Pancreas (tissue), 10 donors: Measurements from ENCODE around the gene LARP4B. TPM values are rescaled to one million over a fixed set of nuclear protein-coding genes. Genes with fewer than 3 reads are reported as not detected.

Experiments
- ATAC-seq, 4 donors: fragments of 200-7000 bp; cut with Tn5 transposase; one replicate each; pipeline versions ENCODE4 v1.8.0 to v1.9.1; 2020; ENCODE audit warnings: mild to moderate bottlenecking in 4 of 4, moderate library complexity in 4 of 4
- DNase-seq, 6 donors: peaks; one replicate each; pipeline ENCODE4 v3.0.0-alpha.2; 2020
- FAIRE-seq: peaks from 2 replicates; lab custom pipeline; 2012; peaks lifted over from hg19 to GRCh38; lab: Jason Lieb, UNC
- H3K27ac ChIP-seq, 4 donors: fragments of 200-600 bp; sonication (generic); 1 replicate in 3 of 4; 2 replicates in 1 of 4; pipeline versions ENCODE4 v1.5.0 to v1.8.0; 2020
- H3K27me3 ChIP-seq, 4 donors: fragments of 200-600 bp; one replicate each; pipeline ENCODE4 v1.8.0; 2021
- H3K36me3 ChIP-seq, 3 donors: fragments of 200-600 bp; sonication (generic) in 1 of 3; one replicate each; pipeline versions ENCODE4 v1.5.0 to v1.8.0; 2020 to 2021
- H3K4me1 ChIP-seq, 3 donors: fragments of 200-600 bp; one replicate each; pipeline ENCODE4 v1.8.0; 2021
- H3K4me3 ChIP-seq, 4 donors: fragments of 200-600 bp; sonication (generic) in 2 of 4; one replicate each; pipeline versions ENCODE4 v1.5.0 to v1.8.0; 2020 to 2021
- H3K9me3 ChIP-seq, 4 donors: fragments of 200-600 bp; one replicate each; pipeline ENCODE4 v1.8.0; 2021
- WGBS, 2 donors: extraction: QIAGEN DNeasy Blood & Tissue Kit; methylation state at CpG; one replicate each; pipeline ENCODE4 v1.1.7; 2013; 5-methylcytosine and 5-hydroxymethylcytosine counted together
- intact Hi-C, 3 donors: fragments of 100-400 bp; cut with DNase I; formaldehyde crosslinking; loops; one replicate each; pipeline versions ENCODE4 v1.11.1 to v1.14.2; 2022
- polyA plus RNA-seq, 2 donors: library from polyadenylated mRNA; stranded (reverse); fragments of 200-250 nt; gene quantifications; one replicate each; pipeline ENCODE4 v1.2.3, GENCODE V29; 2013
- total RNA-seq, 6 donors: library from RNA; stranded (reverse); fragmentation: NEBNext Ultra II Directional in 4 of 6; extraction: Animal tissue kit (Norgen Biotek cat#: 25700) in 4 of 6; gene quantifications; one replicate each; pipeline versions ENCODE4 v1.2.1 to v1.2.4, GENCODE V29; 2021 to 2023
- TF ChIP-seq, protein P1 (sequence below), 4 donors: fragments of 200-600 bp; sonication (generic) in 3 of 4; IDR thresholded peaks; one replicate each; pipeline versions ENCODE4 v1.5.0 to v1.8.0; 2021; ENCODE audit warnings: antibody characterized with exemption in 4 of 4
- donor health status: healthy with polysubstance abuse.
- donor health status: DM: no; HTN: no; CAD: no; lungs with moderate emphysema.
- donor health status: DM: no; HTN: no; CAD: no.
- donor health status: control.
- donor health status: control.
- donor health status: Bipolar disorder and iron deficiency.
- donor health status: DM: yes; HTN: yes; CAD: no.
- donor health status: DM: no; HTN: no; CAD: no.
- donor health status: DM: no; HTN: no; CAD: no.
- donor health status: DM: yes; HTN: yes; CAD: no.

The LARP4B gene
- total and polyA plus RNA-seq, 8 donors, result 10.1 to 53.3 (median 32.2) TPM

DNA sequence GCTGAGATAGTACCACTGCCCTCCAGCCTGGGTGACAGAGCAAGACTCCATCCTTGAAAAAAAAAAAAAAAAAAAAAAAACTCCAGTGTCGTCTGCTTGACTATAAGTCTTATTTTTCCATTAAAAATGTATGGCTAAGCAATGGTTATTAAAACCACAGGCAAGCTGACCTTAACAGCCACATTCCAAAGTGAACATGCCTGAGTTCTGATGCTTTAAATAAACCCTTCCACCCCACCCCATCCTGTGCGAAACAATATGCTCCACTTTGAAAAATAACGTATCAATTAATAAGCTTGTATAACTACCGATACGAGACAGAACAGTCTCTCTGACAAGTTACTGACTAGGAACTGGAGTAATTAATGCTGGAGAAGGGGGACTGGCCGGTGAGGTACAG lies 63.7 kb downstream of the LARP4B start:
- peaks cover 0 to 11% (median 6%) of the 10 kb centered on the region in 3 donors for H3K36me3 ChIP-seq
- no peak overlapping the region for H3K4me3 ChIP-seq
- ATAC-seq, result no peak
- no peak for DNase-seq
- no peaks in the 10 kb centered on the region for H3K9me3 ChIP-seq
- intact Hi-C loops, result no loop called here
- H3K4me1 ChIP-seq, result peaks cover 0 to 6% (median 3%) of the 10 kb centered on the region in 3 donors
- no peak overlapping the region for H3K27ac ChIP-seq
- 91% methylated on average over 6 of the region's 6 CpGs for WGBS, 2 donors
- FAIRE-seq, result no peak
- TF ChIP-seq, protein P1, sequence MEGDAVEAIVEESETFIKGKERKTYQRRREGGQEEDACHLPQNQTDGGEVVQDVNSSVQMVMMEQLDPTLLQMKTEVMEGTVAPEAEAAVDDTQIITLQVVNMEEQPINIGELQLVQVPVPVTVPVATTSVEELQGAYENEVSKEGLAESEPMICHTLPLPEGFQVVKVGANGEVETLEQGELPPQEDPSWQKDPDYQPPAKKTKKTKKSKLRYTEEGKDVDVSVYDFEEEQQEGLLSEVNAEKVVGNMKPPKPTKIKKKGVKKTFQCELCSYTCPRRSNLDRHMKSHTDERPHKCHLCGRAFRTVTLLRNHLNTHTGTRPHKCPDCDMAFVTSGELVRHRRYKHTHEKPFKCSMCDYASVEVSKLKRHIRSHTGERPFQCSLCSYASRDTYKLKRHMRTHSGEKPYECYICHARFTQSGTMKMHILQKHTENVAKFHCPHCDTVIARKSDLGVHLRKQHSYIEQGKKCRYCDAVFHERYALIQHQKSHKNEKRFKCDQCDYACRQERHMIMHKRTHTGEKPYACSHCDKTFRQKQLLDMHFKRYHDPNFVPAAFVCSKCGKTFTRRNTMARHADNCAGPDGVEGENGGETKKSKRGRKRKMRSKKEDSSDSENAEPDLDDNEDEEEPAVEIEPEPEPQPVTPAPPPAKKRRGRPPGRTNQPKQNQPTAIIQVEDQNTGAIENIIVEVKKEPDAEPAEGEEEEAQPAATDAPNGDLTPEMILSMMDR (IDR thresholded peaks at IDR 0.05), result no peak
- no peaks in the 10 kb centered on the region for H3K27me3 ChIP-seq

DNA sequence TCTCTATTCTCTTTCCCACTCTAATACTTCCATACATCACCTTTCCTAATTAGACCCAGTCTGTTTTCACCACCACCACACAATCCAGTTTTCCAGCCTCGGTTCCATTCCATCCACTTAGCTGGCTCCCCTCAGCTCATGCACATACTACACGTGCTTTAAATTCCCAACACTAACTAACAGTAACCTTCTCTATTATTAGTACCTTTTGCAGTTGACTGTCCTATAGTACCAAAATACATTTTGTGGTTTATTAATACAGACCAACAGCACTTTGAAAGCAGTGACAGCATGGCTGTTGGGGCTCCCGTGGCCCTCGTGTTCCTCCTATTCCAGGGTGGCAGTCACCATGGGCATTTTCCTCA lies 64.9 kb downstream of the LARP4B start:
- Histone ChIP-seq H3K9me3 (no peaks in the 10 kb centered on the region), H3K36me3 (peaks cover 0 to 11% (median 6%) of the 10 kb centered on the region in 3 donors), H3K27ac (no peak overlapping the region), H3K4me1 (peaks cover 0 to 6% (median 0%) of the 10 kb centered on the region in 3 donors), H3K27me3 (no peaks in the 10 kb centered on the region), H3K4me3 (no peak overlapping the region)
- no peak for ATAC-seq
- 83 to 97% methylated on average over 4 of the region's 4 CpGs for WGBS, 2 donors
- intact Hi-C loops, result no loop called here
- no peak for DNase-seq
- no peak for FAIRE-seq
- TF ChIP-seq, protein P1 (IDR thresholded peaks at IDR 0.05), result no peak

- FAIRE-seq (no peak), DNase-seq (no peak)
- WGBS, 2 donors, result 95 to 97% methylated on average over 8 of the region's 8 CpGs
Measured at GRCh38 chr10:865924-866576, 65.5 kb downstream of the LARP4B start.

GRCh38 chr10:865257-865656 lies 66.2 kb downstream of the LARP4B start:
- no peaks in the 10 kb centered on the region for H3K9me3 ChIP-seq
- H3K27ac ChIP-seq, result no peak overlapping the region
- H3K27me3 ChIP-seq, result no peaks in the 10 kb centered on the region
- no peak for ATAC-seq
- TF ChIP-seq, protein P1 (IDR thresholded peaks at IDR 0.05), result no peak
- 96 to 98% methylated on average over 8 of the region's 8 CpGs for whole genome bisulfite sequencing, 2 donors
- DNase-seq, result no peak
- H3K36me3 ChIP-seq, result peaks cover 0 to 11% (median 6%) of the 10 kb centered on the region in 3 donors
- no peak overlapping the region for H3K4me3 ChIP-seq
- peaks cover 0 to 6% (median 0%) of the 10 kb centered on the region in 3 donors for H3K4me1 ChIP-seq
- no peak for FAIRE-seq
- intact Hi-C loops, result no loop called here

More at GRCh38 chr10:865924-866576, 65.5 kb downstream of the LARP4B start:
- TF ChIP-seq, protein P1 (IDR thresholded peaks at IDR 0.05), result no peak
- intact Hi-C loops, result no loop called here
- Histone ChIP-seq H3K4me3 (no peak overlapping the region), H3K27me3 (no peaks in the 10 kb centered on the region), H3K9me3 (no peaks in the 10 kb centered on the region), H3K4me1 (peaks cover 0 to 6% (median 0%) of the 10 kb centered on the region in 3 donors), H3K27ac (no peak overlapping the region), H3K36me3 (peaks cover 0 to 11% (median 6%) of the 10 kb centered on the region in 3 donors)
- ATAC-seq, result no peak

DNA sequence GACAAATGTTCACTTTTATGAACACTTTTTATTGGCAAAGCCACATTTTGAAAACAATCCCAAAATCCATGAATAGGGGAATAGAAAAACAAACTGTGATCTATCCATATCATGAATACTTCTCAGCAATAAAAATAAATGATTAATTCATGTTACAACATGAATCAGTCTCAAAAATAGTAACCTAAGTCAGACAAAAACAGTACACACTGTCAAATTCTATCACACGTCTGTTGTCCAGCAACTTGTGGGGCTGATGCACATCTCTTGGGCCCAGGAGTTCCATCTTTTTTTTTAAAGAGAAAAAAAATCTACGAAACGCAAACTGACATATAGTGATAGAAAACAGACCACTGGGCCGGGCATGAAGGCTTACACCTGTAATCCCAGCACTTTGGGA lies 71.0 kb downstream of the LARP4B start:
- intact Hi-C loops, result no loop called here
- WGBS, 2 donors, result 73 to 86% methylated on average over 4 of the region's 4 CpGs
- FAIRE-seq (no peak), DNase-seq (no peak), ATAC-seq (no peak)
- Histone ChIP-seq H3K27ac (no peak overlapping the region), H3K4me3 (no peak overlapping the region), H3K36me3 (peaks cover 0 to 11% (median 6%) of the 10 kb centered on the region in 3 donors), H3K4me1 (no peaks in the 10 kb centered on the region), H3K9me3 (no peaks in the 10 kb centered on the region), H3K27me3 (no peaks in the 10 kb centered on the region)
- TF ChIP-seq, protein P1 (IDR thresholded peaks at IDR 0.05), result no peak
